ENCODE results near the gene ANXA5.

Gene ANXA5

GRCh38 chr4:121717680-121718237, 21.0 kb upstream of the ANXA5 start:
- POLR2A ChIA-PET, result no interaction called here
- DNase-seq (ENCODE audit: low read depth, low spot score), result no peak
- no peak overlapping the region for H3K4me3 ChIP-seq (ENCODE audit: low read depth, low read length)
- CTCF ChIA-PET, result interaction anchor here (0.7 to 1.7 kb wide), 2 partner anchors 9 to 21 kb away, joined by 3 to 4 read pairs; partner anchors contain the start of gene ANXA5
- TF ChIP-seq CTCF (IDR thresholded peaks at IDR 0.05; ENCODE audit: insufficient read depth, low read length, missing control alignments), result no peak

- ChIA-PET CTCF (interaction anchor here (1.2 to 3.4 kb wide), 3 partner anchors 11 to 27 kb away, joined by 3 to 31 read pairs (median 10); no protein-coding TSS in a partner anchor), POLR2A (no interaction called here)
- TF ChIP-seq CTCF (IDR thresholded peaks at IDR 0.05; ENCODE audit: insufficient read depth, low read length, missing control alignments), result no peak
- DNase-seq (ENCODE audit: low read depth, low spot score), result no peak
- no peak overlapping the region for H3K4me3 ChIP-seq (ENCODE audit: low read depth, low read length)
Measured at GRCh38 chr4:121714548-121714947, 17.8 kb upstream of the ANXA5 start.

GRCh38 chr4:121712783-121713182, 16.0 kb upstream of the ANXA5 start:
- ChIA-PET CTCF (interaction anchor here (0.6 to 2.4 kb wide), 5 partner anchors 9 to 24 kb away, joined by 3 to 10 read pairs (median 3); no protein-coding TSS in a partner anchor), POLR2A (interaction anchor here (2.0 kb wide), 1 partner anchor 16 kb away, joined by 25 read pairs; the partner anchor contains the start of gene ANXA5)
- DNase-seq (ENCODE audit: low read depth, low spot score), result no peak
- no peak overlapping the region for H3K4me3 ChIP-seq (ENCODE audit: low read depth, low read length)
- no peak for TF ChIP-seq CTCF (IDR thresholded peaks at IDR 0.05; ENCODE audit: insufficient read depth, low read length, missing control alignments)

GRCh38 chr4:121712001-121712651, 15.3 kb upstream of the ANXA5 start:
- POLR2A ChIA-PET, result interaction anchor here (2.0 kb wide), 1 partner anchor 16 kb away, joined by 25 read pairs; the partner anchor contains the start of gene ANXA5
- TF ChIP-seq CTCF (IDR thresholded peaks at IDR 0.05; ENCODE audit: insufficient read depth, low read length, missing control alignments), result no peak
- no peak overlapping the region for H3K4me3 ChIP-seq (ENCODE audit: low read depth, low read length)
- CTCF ChIA-PET, result interaction anchor here (1.0 to 2.4 kb wide), 7 partner anchors 10 to 249 kb away, joined by 3 to 11 read pairs (median 3); no protein-coding TSS in a partner anchor
- no peak for DNase-seq (ENCODE audit: low read depth, low spot score)

- DNase-seq (ENCODE audit: low read depth, low spot score), result peak; percentile 81
- peak overlapping the region; percentile 46 for H3K4me3 ChIP-seq (ENCODE audit: low read depth, low read length)
- ChIA-PET CTCF (interaction anchor here (1.0 to 2.4 kb wide), 7 partner anchors 12 to 249 kb away, joined by 3 to 11 read pairs (median 5); partner anchors contain the start of gene ANXA5), POLR2A (interaction anchor here (0.7 to 2.0 kb wide), 2 partner anchors 15 to 44 kb away, joined by 3 to 25 read pairs; partner anchors contain the start of gene ANXA5)
- TF ChIP-seq CTCF (IDR thresholded peaks at IDR 0.05; ENCODE audit: insufficient read depth, low read length, missing control alignments), result no peak
Measured at GRCh38 chr4:121711263-121712000, 14.7 kb upstream of the ANXA5 start.
